Mesendoderm (in vitro differentiated cells): ENCODE results near the gene SSH2.

ENCODE experiments used
- DNase-seq: peaks from one replicate; pipeline ENCODE4 v3.0.0; 2013
- H2AK5ac ChIP-seq: 2 replicates; pipeline ENCODE4 v1.6.1; 2013; ENCODE audit warnings: low read length, inconsistent platforms
- H2BK120ac ChIP-seq: 2 replicates; pipeline ENCODE4 v1.6.1; 2013; ENCODE audit warnings: low read depth, mild to moderate bottlenecking, low read length, moderate library complexity, mixed read lengths
- H2BK15ac ChIP-seq: replicated peaks from 2 replicates; pipeline ENCODE4 v1.6.1; 2013; ENCODE audit warnings: low read depth, mild to moderate bottlenecking, moderate library complexity
- H2BK5ac ChIP-seq: 2 replicates; pipeline ENCODE4 v1.6.1; 2013; ENCODE audit warnings: low read length, inconsistent platforms
- H3K18ac ChIP-seq: 2 replicates; pipeline ENCODE4 v1.6.1; 2013; ENCODE audit warnings: mild to moderate bottlenecking, low read length, mixed read lengths
- H3K23ac ChIP-seq: one replicate; pipeline ENCODE4 v1.6.1; 2013; ENCODE audit warnings: low read length
- H3K27ac ChIP-seq: 2 replicates; pipeline ENCODE4 v1.5.1; 2013; ENCODE audit warnings: low read depth, mild to moderate bottlenecking, inconsistent platforms, low read length, moderate library complexity
- H3K27me3 ChIP-seq: 2 replicates; pipeline ENCODE4 v1.6.1; 2013; ENCODE audit warnings: low read length, control low read depth, mild to moderate bottlenecking, inconsistent platforms; ENCODE audit not compliant: insufficient read depth, poor library complexity
- H3K36me3 ChIP-seq: 2 replicates; pipeline ENCODE4 v1.6.1; 2013; ENCODE audit warnings: low read length, inconsistent platforms; ENCODE audit not compliant: control insufficient read depth, insufficient read depth
- H3K4ac ChIP-seq: one replicate; pipeline ENCODE4 v1.6.1; 2013; ENCODE audit warnings: low read depth, mild to moderate bottlenecking, low read length, moderate library complexity
- H3K4me1 ChIP-seq: 2 replicates; pipeline ENCODE4 v1.6.1; 2013; ENCODE audit warnings: low read depth, low read length, inconsistent platforms; ENCODE audit not compliant: control insufficient read depth
- H3K4me2 ChIP-seq: 2 replicates; pipeline ENCODE4 v1.6.1; 2013; ENCODE audit warnings: low read length
- H3K4me3 ChIP-seq: 2 replicates; pipeline ENCODE4 v1.5.1; 2013; ENCODE audit warnings: mild to moderate bottlenecking, low read length
- H3K56ac ChIP-seq: one replicate; pipeline ENCODE4 v1.6.1; 2013; ENCODE audit warnings: low read length
- H3K79me1 ChIP-seq: 2 replicates; pipeline ENCODE4 v1.6.1; 2013; ENCODE audit warnings: low read length, inconsistent platforms
- H3K79me2 ChIP-seq: 2 replicates; pipeline ENCODE4 v1.6.1; 2013; ENCODE audit warnings: mild to moderate bottlenecking, low read length; ENCODE audit not compliant: control insufficient read depth, insufficient read depth
- H3K9ac ChIP-seq: 2 replicates; pipeline ENCODE4 v1.6.1; 2013; ENCODE audit warnings: low read length, inconsistent platforms
- H4K5ac ChIP-seq: one replicate; pipeline ENCODE4 v1.6.1; 2013; ENCODE audit warnings: low read length
- H4K8ac ChIP-seq: one replicate; pipeline ENCODE4 v1.6.1; 2013; ENCODE audit warnings: low read depth, mild to moderate bottlenecking, control low read depth, low read length, moderate library complexity
- WGBS: extraction: QIAGEN DNeasy Blood & Tissue Kit; methylation state at CpG from one replicate; pipeline ENCODE4 v1.1.7; 2013; ENCODE audit warnings: low lambda C conversion rate, missing lambda C conversion rate; ENCODE audit not compliant: insufficient coverage; ENCODE audit errors: extremely low coverage; 5-methylcytosine and 5-hydroxymethylcytosine counted together

Gene SSH2

GRCh38 chr17:29614349-29615047 lies 315.5 kb downstream of the SSH2 start:
- no peak overlapping the region for H3K27ac ChIP-seq
- no peak overlapping the region for H2BK5ac ChIP-seq
- no CpG with 5 or more reads among the region's 16 CpGs for WGBS
- H3K18ac ChIP-seq, result no peak overlapping the region
- H3K4me3 ChIP-seq, result no peak overlapping the region
- H3K79me1 ChIP-seq, result no peaks in the 10 kb centered on the region
- H3K79me2 ChIP-seq, result no peaks in the 10 kb centered on the region
- H3K4ac ChIP-seq, result no peak overlapping the region
- H3K23ac ChIP-seq, result no peak overlapping the region
- H3K27me3 ChIP-seq, result peaks cover 8% of the 10 kb centered on the region
- no peak overlapping the region for H2BK120ac ChIP-seq
- H2BK15ac ChIP-seq, result no peak overlapping the region
- no peak for DNase-seq
- H3K4me2 ChIP-seq, result no peak overlapping the region
- no peak overlapping the region for H4K5ac ChIP-seq
- no peaks in the 10 kb centered on the region for H3K4me1 ChIP-seq
- no peaks in the 10 kb centered on the region for H3K36me3 ChIP-seq
- H4K8ac ChIP-seq, result no peak overlapping the region
- H3K56ac ChIP-seq, result no peak overlapping the region
- no peak overlapping the region for H2AK5ac ChIP-seq
- H3K9ac ChIP-seq, result no peak overlapping the region

GRCh38 chr17:29613856-29614255 lies 316.2 kb downstream of the SSH2 start:
- no peak overlapping the region for H3K23ac ChIP-seq
- H3K36me3 ChIP-seq, result no peaks in the 10 kb centered on the region
- peaks cover 8% of the 10 kb centered on the region for H3K27me3 ChIP-seq
- no peak overlapping the region for H4K8ac ChIP-seq
- peak overlapping the region; percentile 47 for H3K56ac ChIP-seq
- H2BK5ac ChIP-seq, result no peak overlapping the region
- no peak overlapping the region for H2BK15ac ChIP-seq
- WGBS, result no CpG with 5 or more reads among the region's 13 CpGs
- no peak overlapping the region for H3K18ac ChIP-seq
- no peak overlapping the region for H2AK5ac ChIP-seq
- no peak overlapping the region for H3K4ac ChIP-seq
- H3K27ac ChIP-seq, result no peak overlapping the region
- H2BK120ac ChIP-seq, result no peak overlapping the region
- H3K4me1 ChIP-seq, result no peaks in the 10 kb centered on the region
- H3K4me3 ChIP-seq, result no peak overlapping the region
- no peaks in the 10 kb centered on the region for H3K79me2 ChIP-seq
- peak overlapping the region; percentile 8 for H3K4me2 ChIP-seq
- no peaks in the 10 kb centered on the region for H3K79me1 ChIP-seq
- DNase-seq, result no peak
- H4K5ac ChIP-seq, result no peak overlapping the region
- peak overlapping the region; percentile 19 for H3K9ac ChIP-seq

- Histone ChIP-seq H3K9ac (peak overlapping the region; percentile 19), H3K4me1 (no peaks in the 10 kb centered on the region), H3K18ac (no peak overlapping the region), H3K4me2 (peak overlapping the region; percentile 8), H2BK5ac (no peak overlapping the region), H2AK5ac (no peak overlapping the region), H3K79me1 (no peaks in the 10 kb centered on the region), H2BK120ac (no peak overlapping the region), H3K27ac (no peak overlapping the region), H2BK15ac (no peak overlapping the region), H3K27me3 (peaks cover 8% of the 10 kb centered on the region), H3K23ac (no peak overlapping the region), H3K56ac (peak overlapping the region; percentile 66), H3K36me3 (no peaks in the 10 kb centered on the region), H3K79me2 (no peaks in the 10 kb centered on the region), H4K8ac (no peak overlapping the region), H3K4ac (no peak overlapping the region), H4K5ac (no peak overlapping the region), H3K4me3 (no peak overlapping the region)
- WGBS, result no CpG with 5 or more reads among the region's 50 CpGs
- peak; percentile 96 for DNase-seq
These were observed 316.6 kb downstream of the SSH2 start for GRCh38 chr17:29613352-29613837.

- Histone ChIP-seq H3K36me3 (no peaks in the 10 kb centered on the region), H3K79me2 (no peaks in the 10 kb centered on the region), H3K79me1 (no peaks in the 10 kb centered on the region), H3K9ac (no peak overlapping the region), H3K23ac (no peak overlapping the region), H3K4me1 (no peaks in the 10 kb centered on the region), H3K27me3 (peaks cover 8% of the 10 kb centered on the region), H3K4me2 (no peak overlapping the region), H4K5ac (no peak overlapping the region), H2BK120ac (no peak overlapping the region), H2AK5ac (no peak overlapping the region), H4K8ac (no peak overlapping the region), H3K4me3 (no peak overlapping the region), H2BK15ac (no peak overlapping the region), H3K56ac (peak overlapping the region; percentile 66), H3K4ac (no peak overlapping the region), H2BK5ac (no peak overlapping the region), H3K18ac (no peak overlapping the region), H3K27ac (no peak overlapping the region)
- WGBS, result no CpG with 5 or more reads among the region's 85 CpGs
- DNase-seq, result no peak
These were observed 317.4 kb downstream of the SSH2 start for GRCh38 chr17:29612404-29613280.

GRCh38 chr17:29612094-29612403 lies 318.0 kb downstream of the SSH2 start:
- no peak overlapping the region for H2BK120ac ChIP-seq
- H3K9ac ChIP-seq, result no peak overlapping the region
- no peak for DNase-seq
- H3K79me1 ChIP-seq, result no peaks in the 10 kb centered on the region
- H3K23ac ChIP-seq, result no peak overlapping the region
- no peaks in the 10 kb centered on the region for H3K79me2 ChIP-seq
- H2BK5ac ChIP-seq, result no peak overlapping the region
- no peak overlapping the region for H3K4ac ChIP-seq
- H3K4me1 ChIP-seq, result no peaks in the 10 kb centered on the region
- no CpG with 5 or more reads among the region's 12 CpGs for WGBS
- H3K56ac ChIP-seq, result no peak overlapping the region
- H4K8ac ChIP-seq, result no peak overlapping the region
- H3K27ac ChIP-seq, result no peak overlapping the region
- no peak overlapping the region for H3K4me2 ChIP-seq
- peaks cover 8% of the 10 kb centered on the region for H3K27me3 ChIP-seq
- H2AK5ac ChIP-seq, result no peak overlapping the region
- no peak overlapping the region for H3K18ac ChIP-seq
- no peaks in the 10 kb centered on the region for H3K36me3 ChIP-seq
- H4K5ac ChIP-seq, result no peak overlapping the region
- H2BK15ac ChIP-seq, result no peak overlapping the region
- no peak overlapping the region for H3K4me3 ChIP-seq
